ENCODE measurements around the gene TUBGCP2.

Gene TUBGCP2

DNA sequence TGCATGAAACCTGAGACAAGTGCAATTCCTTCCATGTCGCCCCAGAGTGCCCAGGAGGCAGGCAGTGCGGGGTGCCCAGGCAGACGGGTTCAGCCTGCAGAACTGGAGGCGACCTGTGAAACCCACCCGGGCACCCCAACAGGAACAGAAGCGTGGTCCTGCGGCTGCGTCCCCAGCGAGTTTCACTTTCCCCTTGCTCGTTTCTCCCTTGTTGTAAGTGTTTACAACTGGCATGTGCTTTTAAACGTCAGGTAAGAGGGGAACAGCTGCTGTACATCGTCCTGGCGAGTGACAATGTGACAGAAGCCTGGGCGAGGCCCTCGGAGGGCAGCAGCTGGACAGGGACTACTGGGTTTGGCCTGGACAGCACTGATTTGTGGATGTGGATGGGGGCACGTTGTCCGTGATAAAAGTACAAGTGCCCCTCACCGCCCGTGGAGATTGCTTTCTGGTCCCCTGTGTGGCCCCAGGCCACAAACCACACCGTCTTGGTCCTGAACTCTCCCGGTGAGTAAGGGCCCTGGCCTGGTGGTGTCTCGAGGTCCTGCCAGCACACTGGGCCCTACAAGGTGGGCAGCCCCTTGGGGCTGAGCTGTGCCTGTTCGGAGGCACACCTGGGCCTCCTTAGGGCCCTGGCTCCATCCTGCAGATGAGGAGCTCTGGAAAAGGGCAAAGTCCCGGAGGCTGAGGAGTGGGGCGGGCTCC is 67.0 kb downstream of the TUBGCP2 start:
- DNase-seq: no peak

DNA sequence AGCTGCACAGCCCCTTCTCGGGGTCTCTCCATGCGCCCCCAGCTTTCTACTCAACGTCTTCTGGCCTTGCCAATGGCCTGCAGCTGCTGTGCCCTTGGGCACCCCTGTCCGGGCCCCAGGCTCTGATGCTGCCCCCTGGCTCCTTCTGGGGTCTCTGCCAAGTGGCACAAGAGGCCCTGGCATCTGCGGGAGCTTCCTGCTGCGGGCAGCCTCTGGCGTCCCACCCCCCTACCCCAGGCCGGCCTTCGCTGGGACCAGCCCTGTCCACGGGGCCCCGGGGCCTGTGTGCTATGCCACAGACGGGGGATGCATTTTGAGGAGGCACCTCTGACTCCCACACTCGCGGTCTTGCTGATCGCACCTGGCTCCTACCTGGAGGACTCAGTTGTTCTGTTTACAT is 68.7 kb downstream of the TUBGCP2 start:
- DNase-seq: no peak

DNA sequence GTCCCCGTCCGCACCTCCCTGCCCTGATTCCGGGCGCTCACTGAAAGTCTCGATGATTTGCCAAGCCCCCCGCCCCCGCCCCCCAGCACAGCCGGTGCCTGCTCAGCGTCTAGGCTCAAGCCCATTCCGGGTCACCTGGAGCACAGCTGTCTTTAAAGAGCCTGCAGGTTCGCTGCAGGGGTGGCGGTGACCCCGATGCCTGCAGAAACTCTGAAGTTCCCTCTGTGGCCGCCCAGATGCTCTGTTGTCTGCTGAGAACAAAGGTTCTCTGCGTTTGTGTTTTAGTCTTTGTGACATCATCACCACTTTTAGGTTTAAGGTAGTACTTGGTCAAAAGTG is 70.2 kb downstream of the TUBGCP2 start:
- no peak for DNase-seq

DNA sequence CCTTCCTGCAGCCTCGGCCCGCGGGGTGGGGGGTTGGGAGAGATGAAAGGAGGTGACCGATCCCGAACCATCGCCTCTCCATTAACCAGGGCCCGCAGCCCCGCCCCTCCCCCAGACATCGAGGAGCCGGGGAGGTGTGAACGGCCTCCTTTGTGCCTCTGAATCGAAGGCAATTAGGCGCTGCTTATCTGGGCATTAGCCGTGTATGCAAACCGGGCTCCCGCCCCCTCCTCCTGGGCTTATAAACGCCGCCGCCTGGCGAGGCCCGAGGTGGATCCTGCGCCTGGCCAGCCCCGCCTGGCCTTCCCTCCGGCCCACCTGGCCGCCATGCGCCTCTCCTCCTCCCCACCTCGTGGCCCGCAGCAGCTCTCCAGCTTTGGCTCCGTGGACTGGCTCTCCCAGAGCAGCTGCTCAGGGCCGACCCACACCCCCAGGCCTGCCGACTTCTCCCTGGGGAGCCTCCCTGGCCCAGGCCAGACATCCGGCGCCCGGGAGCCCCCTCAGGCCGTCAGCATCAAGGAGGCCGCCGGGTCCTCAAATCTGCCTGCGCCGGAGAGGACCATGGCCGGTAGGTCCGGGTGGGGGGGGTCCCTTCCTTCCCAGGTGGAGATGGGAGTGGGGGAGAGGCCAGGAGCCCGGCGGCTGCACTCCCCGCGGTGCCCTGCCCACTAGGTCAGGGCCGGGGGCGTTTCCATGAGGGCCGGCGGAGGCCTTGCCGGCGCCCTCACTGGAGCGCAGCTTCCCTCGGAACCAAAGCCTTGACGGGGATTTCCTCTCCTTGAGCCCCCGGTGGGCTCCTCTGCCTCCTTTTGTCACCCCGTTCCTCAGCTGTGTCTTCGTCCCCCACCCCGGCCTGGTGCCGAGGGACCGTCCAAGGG is 70.8 kb downstream of the TUBGCP2 start, which contains the start of gene VENTX:
VENTX (plus strand) TSS at position 268 of the 878 bp plus-strand sequence; CDS start at position 328, 60 bp downstream.
- DNase-seq: no peak

DNA sequence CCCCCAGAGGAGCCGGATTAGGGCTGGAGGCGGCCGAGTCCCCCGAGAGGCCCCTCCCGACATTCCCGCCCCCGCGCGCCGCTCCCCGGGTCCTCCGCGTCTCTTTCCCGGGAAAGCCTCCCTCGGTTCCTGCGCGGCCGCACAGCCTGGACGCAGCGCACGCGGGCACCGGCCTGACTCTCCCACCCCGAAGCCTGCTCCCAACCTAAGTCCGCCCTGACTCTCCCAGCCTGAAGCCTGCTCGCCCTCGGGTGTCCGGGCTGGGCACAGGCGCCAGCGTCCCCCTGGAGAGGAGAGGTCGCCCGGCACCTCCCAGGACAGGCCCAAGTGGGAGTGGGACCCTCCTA is 71.5 kb downstream of the TUBGCP2 start:
- DNase-seq: no peak

DNA sequence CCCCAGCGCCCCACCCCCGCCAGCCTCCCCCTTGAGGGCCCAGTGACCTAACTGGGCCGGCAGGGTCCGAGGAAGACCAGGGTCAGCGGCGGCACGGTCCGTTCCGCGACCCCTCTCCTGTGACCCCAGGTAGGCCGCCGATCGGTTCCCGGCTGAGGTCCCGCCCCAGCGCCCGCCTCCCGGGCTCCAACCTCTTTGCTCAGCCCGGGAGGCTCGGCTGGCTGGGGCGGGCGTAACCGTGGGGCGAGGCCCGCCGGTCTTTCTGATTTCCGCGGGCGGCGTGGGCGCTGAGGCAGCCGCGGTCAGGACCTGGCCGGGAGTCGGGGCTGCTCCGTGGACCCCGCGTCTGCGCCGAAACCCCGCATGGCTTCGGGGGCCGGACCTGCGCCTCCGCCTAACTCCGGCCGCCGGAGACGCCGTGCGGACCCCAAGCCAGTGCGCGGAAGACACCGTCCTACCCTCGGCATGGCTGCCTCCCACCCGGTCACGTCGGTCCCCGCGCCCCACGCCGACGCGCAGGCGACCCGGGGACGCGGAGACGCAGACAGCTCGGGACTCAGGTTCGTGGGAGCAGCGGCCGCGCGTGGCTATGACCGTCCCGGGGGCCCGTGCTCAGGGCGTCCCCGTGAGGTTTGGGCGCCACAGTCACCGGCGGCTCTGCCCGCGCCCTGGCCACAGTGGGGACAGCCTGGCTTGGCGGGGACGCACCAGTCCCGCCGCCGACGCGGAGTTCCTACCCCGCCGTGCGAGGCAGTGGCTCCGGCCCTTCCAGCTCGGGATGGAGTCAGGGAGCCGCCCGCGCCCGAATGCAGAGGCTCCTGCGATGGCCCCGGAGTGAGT is 72.1 kb downstream of the TUBGCP2 start:
- DNase-seq: no peak

DNA sequence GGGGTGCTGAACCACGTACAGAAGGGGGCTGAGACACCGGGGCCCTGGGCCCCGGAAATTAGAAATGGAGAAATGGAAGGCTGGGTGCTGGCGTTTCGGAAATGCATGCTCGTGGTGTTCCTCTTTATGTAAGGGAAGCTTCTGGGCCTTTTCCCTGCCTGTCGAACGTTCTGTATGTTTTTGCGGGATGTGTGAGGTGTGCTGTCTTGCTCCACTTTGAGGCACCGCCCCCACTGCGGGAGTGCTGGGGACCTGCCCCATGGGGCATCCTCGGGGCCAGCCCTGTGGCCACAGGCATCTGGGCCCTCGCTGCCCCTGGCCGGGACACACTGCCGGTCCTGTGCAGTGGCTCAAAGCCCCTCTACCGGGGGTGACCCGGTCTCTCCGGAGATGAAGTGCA is 72.7 kb downstream of the TUBGCP2 start:
- DNase-seq: peak; percentile 19 to 50

DNA sequence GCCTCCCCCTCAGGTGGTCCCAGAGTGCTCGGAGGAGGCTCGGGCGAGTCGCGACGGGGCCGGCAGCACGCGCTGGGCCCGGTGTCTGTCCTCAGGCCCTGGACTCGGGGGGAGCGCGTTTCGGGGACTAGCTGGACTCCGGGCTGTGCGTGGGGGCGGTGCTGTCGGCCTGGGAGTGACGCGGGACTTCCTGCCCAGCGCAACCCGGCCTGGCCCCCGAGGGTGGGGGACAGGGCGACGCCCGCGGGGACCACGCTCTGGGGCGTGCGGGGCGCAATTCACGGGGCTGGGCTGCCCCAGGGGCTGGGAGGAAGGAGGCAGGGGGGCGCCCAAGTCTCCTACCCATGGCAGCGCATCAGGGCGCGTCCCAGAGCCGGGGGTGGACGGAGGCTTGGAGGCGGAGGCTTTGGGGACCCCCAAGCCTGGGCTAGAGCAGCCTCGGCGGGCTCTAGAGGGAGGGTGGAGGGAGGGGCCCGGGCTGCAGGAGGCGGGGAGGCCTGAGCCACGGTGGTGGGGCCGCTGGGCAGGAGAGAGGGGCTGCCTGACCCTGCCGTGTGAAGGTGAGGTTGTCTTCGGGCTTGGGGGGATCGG is 73.3 kb downstream of the TUBGCP2 start:
- no peak for DNase-seq

DNA sequence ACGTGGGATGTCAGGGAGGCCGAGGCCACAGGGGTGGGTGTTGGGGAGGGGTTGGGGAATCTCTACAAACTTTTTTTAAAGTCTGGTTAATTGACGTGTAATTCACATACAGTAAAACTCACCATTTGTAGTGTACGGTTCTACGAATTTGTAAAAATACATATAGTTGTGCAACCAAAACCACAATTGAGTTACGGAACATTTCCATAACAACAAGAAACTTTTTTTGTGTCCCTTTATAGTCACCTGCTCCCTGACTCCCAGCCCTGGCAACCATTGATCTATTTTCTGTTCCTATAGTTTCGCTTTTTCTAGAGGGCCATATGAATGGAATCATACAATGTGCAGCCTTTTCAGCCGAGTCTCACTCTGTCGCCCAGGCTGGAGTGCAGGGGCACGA is 73.9 kb downstream of the TUBGCP2 start:
- DNase-seq: peak in 1 of 2 donors; percentile 47

DNA sequence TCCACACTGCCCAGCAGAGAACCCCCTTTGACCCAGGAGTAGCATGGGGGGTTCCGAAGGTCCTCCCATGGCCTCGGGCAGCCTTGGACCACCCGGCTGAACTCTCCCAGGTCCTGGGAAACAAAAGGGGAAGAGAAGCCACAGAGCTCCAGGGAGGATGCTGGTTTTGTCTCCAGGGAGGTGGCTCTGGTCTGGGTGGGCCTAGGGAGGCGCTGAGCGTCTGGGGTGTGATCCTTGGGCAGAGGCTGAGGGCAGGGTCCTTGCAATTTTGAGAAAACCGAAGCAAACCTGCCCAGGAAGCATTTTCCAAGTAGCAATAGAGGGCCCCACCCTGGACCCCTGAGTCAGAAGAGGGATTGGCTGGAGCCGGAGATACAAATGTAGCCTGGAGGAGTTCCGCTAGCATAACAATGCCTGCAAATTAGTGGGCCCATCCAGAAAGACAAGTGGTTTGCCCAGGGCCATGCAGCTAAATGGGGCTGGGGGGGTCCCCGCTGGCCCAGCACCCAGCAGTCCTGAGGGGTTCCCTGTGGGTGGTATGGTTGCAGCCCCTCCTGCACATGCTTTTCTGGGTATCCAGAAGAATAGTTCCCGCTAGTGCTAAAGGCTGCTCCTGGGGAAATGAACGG is 76.6 kb downstream of the TUBGCP2 start:
- no peak for DNase-seq

DNA sequence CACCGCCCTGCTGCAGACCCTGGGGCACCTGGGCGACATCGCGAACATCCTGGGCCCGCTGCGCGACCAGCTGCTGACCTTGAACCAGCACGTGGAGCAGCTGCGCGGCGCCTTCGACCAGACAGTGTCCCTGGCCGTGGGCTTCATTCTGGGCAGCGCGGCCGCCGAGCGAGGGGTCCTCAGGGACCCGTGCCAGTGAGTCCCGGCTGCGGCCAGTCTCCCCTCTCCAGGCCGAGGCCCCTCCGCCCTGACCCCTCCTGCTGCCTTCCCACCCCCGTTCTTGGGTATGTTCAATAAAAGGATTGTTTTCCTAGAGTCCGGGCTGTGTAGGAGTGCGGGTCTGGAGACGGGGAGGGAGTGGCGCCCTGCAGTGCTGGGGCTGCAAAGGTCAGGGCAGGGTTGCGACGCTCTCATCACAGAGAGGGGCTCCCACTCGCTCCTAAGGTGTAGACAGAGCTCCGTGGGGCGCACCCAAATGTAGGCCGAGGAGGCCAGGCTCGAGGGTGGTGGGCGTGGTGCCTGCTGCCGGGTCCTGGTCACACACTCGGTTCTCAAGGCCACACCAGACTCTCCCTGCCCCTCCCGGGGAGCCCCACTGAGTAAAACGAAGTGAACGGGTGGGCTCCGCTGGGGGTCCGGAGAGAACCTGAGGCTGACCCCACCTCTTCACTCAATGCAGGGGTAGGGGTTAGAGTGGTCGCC is 77.3 kb downstream of the TUBGCP2 start:
- DNase-seq: no peak

DNA sequence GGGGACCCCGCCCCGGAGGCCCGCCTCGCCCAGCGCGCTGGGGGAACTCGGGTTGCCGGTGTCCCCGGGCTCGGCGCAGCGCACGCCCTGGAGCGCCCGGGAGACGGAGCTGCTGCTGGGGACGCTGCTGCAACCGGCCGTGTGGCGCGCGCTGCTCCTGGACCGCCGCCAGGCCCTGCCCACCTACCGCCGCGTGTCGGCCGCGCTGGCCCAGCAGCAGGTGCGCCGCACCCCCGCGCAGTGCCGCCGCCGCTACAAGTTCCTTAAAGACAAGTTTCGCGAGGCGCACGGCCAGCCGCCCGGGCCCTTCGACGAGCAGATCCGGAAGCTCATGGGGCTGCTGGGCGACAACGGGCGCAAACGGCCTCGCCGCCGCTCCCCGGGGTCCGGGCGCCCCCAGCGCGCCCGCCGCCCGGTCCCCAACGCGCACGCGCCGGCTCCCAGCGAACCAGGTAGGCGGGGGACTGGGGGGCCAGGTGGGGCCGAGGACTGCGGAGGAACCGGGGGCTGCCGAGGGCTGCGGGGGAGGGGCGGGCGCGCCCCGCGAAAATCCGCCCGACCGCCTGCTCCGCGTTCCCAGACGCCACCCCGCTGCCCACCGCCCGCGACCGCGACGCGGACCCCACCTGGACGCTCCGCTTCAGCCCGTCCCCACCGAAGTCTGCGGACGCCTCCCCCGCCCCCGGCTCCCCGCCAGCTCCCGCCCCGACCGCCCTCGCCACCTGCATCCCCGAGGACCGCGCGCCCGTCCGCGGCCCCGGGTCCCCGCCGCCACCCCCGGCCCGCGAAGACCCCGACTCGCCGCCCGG is 78.1 kb downstream of the TUBGCP2 start:
- DNase-seq: peak; percentile 19 to 49

DNA sequence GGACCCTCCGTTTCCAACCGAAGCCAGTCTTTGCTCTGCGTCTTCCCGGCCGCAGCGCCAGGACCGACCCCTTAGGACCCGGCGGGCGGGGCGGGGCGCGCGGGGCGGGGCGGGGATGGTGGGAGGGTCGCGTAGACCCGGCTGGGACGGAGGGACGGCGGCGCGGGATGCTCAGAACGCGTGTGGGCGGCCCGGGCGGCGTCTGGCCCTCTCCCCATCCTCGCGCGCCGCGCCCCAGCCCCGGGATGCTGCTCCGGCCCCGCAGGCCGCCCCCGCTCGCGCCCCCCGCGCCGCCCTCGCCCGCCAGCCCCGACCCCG is 78.7 kb downstream of the TUBGCP2 start, which contains the start of gene UTF1:
UTF1 (plus strand) TSS at position 174 of the 318 bp plus-strand sequence; CDS start at position 246, 72 bp downstream.
- DNase-seq: no peak

DNA sequence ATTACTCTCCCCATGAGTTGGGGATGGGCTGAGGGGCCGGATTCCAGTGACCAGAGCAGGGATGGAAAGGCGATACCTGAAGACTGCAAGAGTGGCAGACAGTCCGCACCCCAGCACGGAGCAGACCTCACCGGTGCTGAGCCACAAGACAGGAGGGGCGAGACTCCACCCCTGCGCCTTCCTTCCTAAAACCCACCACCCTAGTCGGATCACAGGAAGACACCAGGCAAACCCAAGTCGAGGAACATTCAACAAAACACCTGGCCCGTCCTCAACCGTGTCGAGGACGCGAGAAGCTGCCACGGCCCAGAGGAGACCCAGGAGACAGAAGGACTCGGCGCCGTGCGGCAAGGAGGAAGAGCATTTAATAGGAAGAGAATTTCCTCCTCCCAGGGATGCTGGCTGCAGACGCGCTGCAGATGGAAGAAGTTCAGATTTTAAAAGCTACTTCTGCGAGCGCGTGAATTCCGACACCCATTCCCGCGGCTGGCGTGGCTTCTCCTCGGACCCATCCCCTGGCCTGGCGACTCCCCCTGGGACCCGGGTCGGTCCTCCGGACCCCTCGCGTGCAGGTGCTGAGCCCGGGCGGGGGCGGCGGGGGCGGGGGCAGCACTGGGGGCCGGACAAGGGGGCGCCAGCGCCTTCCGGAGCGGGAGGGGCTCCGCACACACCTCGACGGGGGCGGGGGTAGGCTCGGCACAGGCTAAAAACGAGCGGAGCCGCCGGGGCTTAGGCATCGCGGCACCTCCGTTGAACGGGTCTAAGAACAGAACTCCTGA is 79.2 kb downstream of the TUBGCP2 start:
- no peak for DNase-seq
